Keratinocyte (primary cell): ENCODE measurements around the gene SYNCRIP. TPM values are rescaled to one million over a fixed set of nuclear protein-coding genes. Genes with fewer than 3 reads are reported as not detected.

Experiments
- DNase-seq: peaks from one replicate; pipeline ENCODE4 v3.0.0-alpha.2; 2011; ENCODE audit warnings: low read depth, missing footprints, low spot score
- FAIRE-seq: peaks from 2 replicates; lab custom pipeline; 2011; peaks lifted over from hg19 to GRCh38; lab: Jason Lieb, UNC
- H2AFZ ChIP-seq: 2 replicates; pipeline ENCODE4 v1.6.0; 2012; ENCODE audit warnings: low read length, control low read depth, inconsistent platforms; ENCODE audit not compliant: control insufficient read depth
- H3K27ac ChIP-seq: 2 replicates; pipeline ENCODE4 v1.5.1; 2011; ENCODE audit warnings: low read length; ENCODE audit not compliant: control insufficient read depth, insufficient read depth
- H3K27me3 ChIP-seq: 3 replicates; pipeline ENCODE4 v1.6.0; 2011; ENCODE audit warnings: low read length; ENCODE audit not compliant: control insufficient read depth, insufficient read depth; ENCODE audit errors: extremely low read depth
- H3K36me3 ChIP-seq, 2 experiments: 2 replicates in 1 of 2; 3 replicates in 1 of 2; pipeline ENCODE4 v1.5.1; 2011; ENCODE audit warnings: low read length in 2 of 2, mild to moderate bottlenecking in 1 of 2; ENCODE audit not compliant: control insufficient read depth in 2 of 2, insufficient read depth in 2 of 2; ENCODE audit errors: extremely low read depth in 1 of 2
- H3K4me1 ChIP-seq: 3 replicates; pipeline ENCODE4 v1.5.1; 2011; ENCODE audit warnings: low read length; ENCODE audit not compliant: control insufficient read depth, insufficient read depth; ENCODE audit errors: extremely low read depth
- H3K4me2 ChIP-seq: 3 replicates; pipeline ENCODE4 v1.6.0; 2011; ENCODE audit warnings: low read depth, low read length; ENCODE audit not compliant: control insufficient read depth, insufficient read depth; ENCODE audit errors: extremely low read depth
- H3K4me3 ChIP-seq, 3 experiments: fragments of 200-600 bp in 1 of 3; sonication (generic) in 1 of 3; 2 replicates in 2 of 3; 3 replicates in 1 of 3; pipeline ENCODE4 v1.5.1; 2011 to 2016; ENCODE audit warnings: low read length in 3 of 3, mild to moderate bottlenecking in 3 of 3, control low read depth in 2 of 3, inconsistent platforms in 1 of 3, low read depth in 1 of 3, mixed read lengths in 1 of 3, mixed run types in 1 of 3, moderate library complexity in 1 of 3; ENCODE audit not compliant: control insufficient read depth in 2 of 3, insufficient read depth in 2 of 3; ENCODE audit errors: extremely low read depth in 1 of 3
- H3K79me2 ChIP-seq: 2 replicates; pipeline ENCODE4 v1.6.0; 2012; ENCODE audit warnings: low read length; ENCODE audit not compliant: control insufficient read depth, insufficient read depth
- H3K9ac ChIP-seq: 3 replicates; pipeline ENCODE4 v1.6.0; 2011; ENCODE audit warnings: low read length; ENCODE audit not compliant: control insufficient read depth, insufficient read depth; ENCODE audit errors: extremely low read depth
- H3K9me1 ChIP-seq: 3 replicates; pipeline ENCODE4 v1.6.0; 2011; ENCODE audit warnings: low read length; ENCODE audit not compliant: control insufficient read depth, insufficient read depth; ENCODE audit errors: extremely low read depth
- H3K9me3 ChIP-seq: 2 replicates; pipeline ENCODE4 v1.5.1; 2012; ENCODE audit warnings: low read depth, low read length; ENCODE audit not compliant: control insufficient read depth
- H4K20me1 ChIP-seq: 3 replicates; pipeline ENCODE4 v1.6.0; 2011; ENCODE audit warnings: low read length; ENCODE audit not compliant: control insufficient read depth, insufficient read depth; ENCODE audit errors: extremely low read depth
- CTCF ChIP-seq, 3 experiments: IDR thresholded peaks in 1 of 3; conservative IDR thresholded peaks in 1 of 3; optimal IDR thresholded peaks in 1 of 3; 2 replicates in 2 of 3; 3 replicates in 1 of 3; pipeline versions ENCODE3 to v1.5.1; 2011; ENCODE audit warnings: low read length in 3 of 3, mild to moderate bottlenecking in 3 of 3, moderate library complexity in 2 of 3, control low read depth in 1 of 3, inconsistent platforms in 1 of 3; ENCODE audit not compliant: insufficient read depth in 2 of 3; ENCODE audit errors: extremely low read depth in 1 of 3
- EZH2 ChIP-seq: IDR thresholded peaks from one replicate; pipeline ENCODE4 v1.6.1; 2012; ENCODE audit warnings: inconsistent platforms, mild to moderate bottlenecking, low read length, moderate library complexity
- dilution Hi-C: fragments of 300-500 bp; cut with MboI; formaldehyde crosslinking; loops from one replicate; pipeline ENCODE4 v1.7.0; 2020; ENCODE audit warnings: low sequenced_read_pairs; ENCODE audit not compliant: extremely low pct_ligation_motif_present
- polyA plus RNA-seq, 5 experiments: library from polyadenylated mRNA; depleted of rRNA in 3 of 5; stranded (reverse) in 3 of 5; stranded (forward) in 1 of 5; unstranded in 1 of 5; fragments of >200 nt; gene quantifications; 1 replicate in 1 of 5; 2 replicates in 3 of 5; 3 replicates in 1 of 5; pipeline versions ENCODE4 v1.2.1 to v1.2.3, GENCODE V29; 2011 to 2012; ENCODE audit warnings: missing spikeins in 2 of 5, low read depth in 1 of 5, low replicate concordance in 1 of 5

SYNCRIP gene
- polyA plus RNA-seq, 1 donor (not counting 4 experiments of a cell fraction or from before 2014, with no cell fraction given) = 56.8 TPM

GRCh38 chr6:85640821-85641220 is 1.9 kb downstream of the SYNCRIP start:
- Histone ChIP-seq H3K4me3 (peak overlapping the region; percentile 94 to 100 (median 94)), H3K79me2 (peaks cover 70% of the 10 kb centered on the region), H3K4me1 (peaks cover 22% of the 10 kb centered on the region), H3K9ac (peak overlapping the region; percentile 100), H4K20me1 (peaks cover 19% of the 10 kb centered on the region), H3K9me1 (no peaks in the 10 kb centered on the region), H3K9me3 (no peaks in the 10 kb centered on the region), H3K36me3 (peaks cover 7 to 31% of the 10 kb centered on the region in 2 experiments), H3K4me2 (peak overlapping the region; percentile 88), H3K27ac (no peak overlapping the region), H3K27me3 (no peaks in the 10 kb centered on the region), H2AFZ (no peak overlapping the region)
- no peak for DNase-seq
- no peak for TF ChIP-seq CTCF (optimal IDR thresholded peaks at IDR 0.05 in 1 of 3, IDR thresholded peaks at IDR 0.05 in 1 of 3, conservative IDR thresholded peaks at IDR 0.05 in 1 of 3; ENCODE audit: extremely low read depth in 1 of 3, insufficient read depth in 2 of 3, low read length in 3 of 3)
- no peak for TF ChIP-seq EZH2
- dilution Hi-C loops = loop anchor here (5.0 kb wide), 1 partner anchor 44 kb away; no protein-coding TSS in a partner anchor
- FAIRE-seq = no peak

- no peak overlapping the region for H3K9ac ChIP-seq
- no peak overlapping the region for H3K4me2 ChIP-seq
- dilution Hi-C loops = no loop called here
- FAIRE-seq = no peak
- H3K27me3 ChIP-seq = no peaks in the 10 kb centered on the region
- H3K9me1 ChIP-seq = no peaks in the 10 kb centered on the region
- peaks cover 25% of the 10 kb centered on the region for H4K20me1 ChIP-seq
- H2AFZ ChIP-seq = no peak overlapping the region
- H3K36me3 ChIP-seq = peaks cover 15 to 45% of the 10 kb centered on the region in 2 experiments
- DNase-seq = no peak
- H3K9me3 ChIP-seq = no peaks in the 10 kb centered on the region
- no peak overlapping the region for H3K4me3 ChIP-seq
- peaks cover 17% of the 10 kb centered on the region for H3K4me1 ChIP-seq
- peaks cover 97% of the 10 kb centered on the region for H3K79me2 ChIP-seq
- TF ChIP-seq EZH2 (no peak), CTCF (optimal IDR thresholded peaks at IDR 0.05 in 1 of 3, IDR thresholded peaks at IDR 0.05 in 1 of 3, conservative IDR thresholded peaks at IDR 0.05 in 1 of 3; ENCODE audit: extremely low read depth in 1 of 3, insufficient read depth in 2 of 3, low read length in 3 of 3) (no peak)
- no peak overlapping the region for H3K27ac ChIP-seq
Observed at GRCh38 chr6:85637579-85637978, 5.1 kb downstream of the SYNCRIP start.
